Measurements from ENCODE around the gene METRNL. TPM values are rescaled to one million over a fixed set of nuclear protein-coding genes. Genes with fewer than 3 reads are reported as not detected.

The METRNL gene
- polyA plus RNA-seq, 1 donor from 2014 or later: 15.1 TPM

DNA sequence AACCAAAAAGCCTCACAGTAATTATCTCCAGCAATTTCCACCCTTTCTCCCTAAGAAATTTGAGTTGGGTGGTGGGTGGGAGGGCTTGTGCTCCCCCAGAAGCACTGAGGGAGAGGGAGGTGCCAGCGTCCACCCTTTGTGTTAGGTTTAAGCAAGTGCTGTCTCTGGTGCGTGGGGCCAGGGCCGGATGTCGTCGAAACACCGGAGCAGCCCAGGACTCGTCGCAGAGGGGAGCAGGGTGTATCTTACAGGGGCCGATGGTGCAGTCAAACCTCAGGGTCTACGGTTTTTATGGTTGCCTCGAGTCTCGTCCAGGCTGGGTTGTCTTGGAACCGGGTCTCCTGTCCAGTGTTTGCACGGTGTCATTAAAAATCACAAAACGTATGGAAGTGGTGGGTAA is 35.3 kb downstream of the METRNL start:
- no peak for TF ChIP-seq POLR2AphosphoS5 (IDR thresholded peaks at IDR 0.05)
- no peak for TF ChIP-seq RAD21 (conservative IDR thresholded peaks at IDR 0.05)
- TF ChIP-seq, protein P1, sequence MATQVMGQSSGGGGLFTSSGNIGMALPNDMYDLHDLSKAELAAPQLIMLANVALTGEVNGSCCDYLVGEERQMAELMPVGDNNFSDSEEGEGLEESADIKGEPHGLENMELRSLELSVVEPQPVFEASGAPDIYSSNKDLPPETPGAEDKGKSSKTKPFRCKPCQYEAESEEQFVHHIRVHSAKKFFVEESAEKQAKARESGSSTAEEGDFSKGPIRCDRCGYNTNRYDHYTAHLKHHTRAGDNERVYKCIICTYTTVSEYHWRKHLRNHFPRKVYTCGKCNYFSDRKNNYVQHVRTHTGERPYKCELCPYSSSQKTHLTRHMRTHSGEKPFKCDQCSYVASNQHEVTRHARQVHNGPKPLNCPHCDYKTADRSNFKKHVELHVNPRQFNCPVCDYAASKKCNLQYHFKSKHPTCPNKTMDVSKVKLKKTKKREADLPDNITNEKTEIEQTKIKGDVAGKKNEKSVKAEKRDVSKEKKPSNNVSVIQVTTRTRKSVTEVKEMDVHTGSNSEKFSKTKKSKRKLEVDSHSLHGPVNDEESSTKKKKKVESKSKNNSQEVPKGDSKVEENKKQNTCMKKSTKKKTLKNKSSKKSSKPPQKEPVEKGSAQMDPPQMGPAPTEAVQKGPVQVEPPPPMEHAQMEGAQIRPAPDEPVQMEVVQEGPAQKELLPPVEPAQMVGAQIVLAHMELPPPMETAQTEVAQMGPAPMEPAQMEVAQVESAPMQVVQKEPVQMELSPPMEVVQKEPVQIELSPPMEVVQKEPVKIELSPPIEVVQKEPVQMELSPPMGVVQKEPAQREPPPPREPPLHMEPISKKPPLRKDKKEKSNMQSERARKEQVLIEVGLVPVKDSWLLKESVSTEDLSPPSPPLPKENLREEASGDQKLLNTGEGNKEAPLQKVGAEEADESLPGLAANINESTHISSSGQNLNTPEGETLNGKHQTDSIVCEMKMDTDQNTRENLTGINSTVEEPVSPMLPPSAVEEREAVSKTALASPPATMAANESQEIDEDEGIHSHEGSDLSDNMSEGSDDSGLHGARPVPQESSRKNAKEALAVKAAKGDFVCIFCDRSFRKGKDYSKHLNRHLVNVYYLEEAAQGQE (IDR thresholded peaks at IDR 0.05; ENCODE audit: borderline replicate concordance): no peak
- no peak for TF ChIP-seq EZH2 (IDR thresholded peaks at IDR 0.05; ENCODE audit: borderline replicate concordance, insufficient read depth, low read length, poor library complexity, severe bottlenecking)
- no peaks in the 10 kb centered on the region for H3K9me3 ChIP-seq (ENCODE audit: low read length)

DNA sequence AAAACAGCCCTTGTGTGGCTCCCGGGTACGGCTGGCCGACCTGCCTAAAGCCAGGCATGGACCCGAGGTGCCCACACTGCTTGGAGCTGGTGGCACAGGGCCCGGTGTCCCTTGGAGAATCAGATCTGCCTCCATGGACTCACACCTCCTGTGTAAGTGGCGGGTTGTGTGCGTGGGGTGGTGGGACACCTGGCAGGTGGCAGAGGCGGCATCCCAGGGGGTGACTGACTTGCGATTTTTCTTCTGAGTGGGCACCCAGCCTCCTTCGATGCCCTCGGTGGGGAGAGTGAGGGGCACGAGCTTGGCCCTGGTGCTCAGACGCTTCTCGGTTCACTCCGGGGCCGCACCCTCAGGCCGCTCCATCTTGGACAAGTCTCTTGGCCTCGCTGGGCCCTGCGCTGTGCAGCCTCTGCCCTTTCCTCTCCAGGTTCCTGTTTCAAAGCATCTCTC is 35.8 kb downstream of the METRNL start:
- H3K27me3 ChIP-seq (ENCODE audit: insufficient read depth, low read depth, low read length): no peaks in the 10 kb centered on the region
- no peaks in the 10 kb centered on the region for H3F3A ChIP-seq (ENCODE audit: insufficient read depth, low read length, poor library complexity, severe bottlenecking)
- no peak overlapping the region for H3K9ac ChIP-seq (ENCODE audit: low read length)
- no peak for TF ChIP-seq SMC3 (conservative IDR thresholded peaks at IDR 0.05; ENCODE audit: poor library complexity)
- H4K20me1 ChIP-seq (ENCODE audit: insufficient read depth): no peaks in the 10 kb centered on the region
- no peaks in the 10 kb centered on the region for H3K9me3 ChIP-seq (ENCODE audit: low read length)
- no peaks in the 10 kb centered on the region for H3K36me3 ChIP-seq (ENCODE audit: insufficient read depth, low read length)
- H3K27ac ChIP-seq (ENCODE audit: low read length): no peak overlapping the region
- H3K9me2 ChIP-seq (ENCODE audit: insufficient read depth, low read length): no peaks in the 10 kb centered on the region
- no peak overlapping the region for H2AFZ ChIP-seq (ENCODE audit: low read depth, low read length)
- H3K4me3 ChIP-seq (ENCODE audit: low read length): no peak overlapping the region
- no peaks in the 10 kb centered on the region for H3K79me2 ChIP-seq (replicated peaks; ENCODE audit: insufficient read depth, low read length)
- H3K4me2 ChIP-seq (ENCODE audit: low read length): no peak overlapping the region

More for the DNA sequence above, 35.3 kb downstream of the METRNL start:
- H3K9ac ChIP-seq (ENCODE audit: low read length): no peak overlapping the region
- no peak overlapping the region for H2AFZ ChIP-seq (ENCODE audit: low read depth, low read length)
- no peak overlapping the region for H3K4me3 ChIP-seq (ENCODE audit: low read length)
- no peaks in the 10 kb centered on the region for H4K20me1 ChIP-seq (ENCODE audit: insufficient read depth)
- H3K27ac ChIP-seq (ENCODE audit: low read length): no peak overlapping the region
- no peaks in the 10 kb centered on the region for H3K36me3 ChIP-seq (ENCODE audit: insufficient read depth, low read length)
- H3F3A ChIP-seq (ENCODE audit: insufficient read depth, low read length, poor library complexity, severe bottlenecking): no peaks in the 10 kb centered on the region
- H3K4me2 ChIP-seq (ENCODE audit: low read length): no peak overlapping the region
- no peaks in the 10 kb centered on the region for H3K9me2 ChIP-seq (ENCODE audit: insufficient read depth, low read length)
- no peaks in the 10 kb centered on the region for H3K27me3 ChIP-seq (ENCODE audit: insufficient read depth, low read depth, low read length)
- no peaks in the 10 kb centered on the region for H3K79me2 ChIP-seq (replicated peaks; ENCODE audit: insufficient read depth, low read length)

DNA sequence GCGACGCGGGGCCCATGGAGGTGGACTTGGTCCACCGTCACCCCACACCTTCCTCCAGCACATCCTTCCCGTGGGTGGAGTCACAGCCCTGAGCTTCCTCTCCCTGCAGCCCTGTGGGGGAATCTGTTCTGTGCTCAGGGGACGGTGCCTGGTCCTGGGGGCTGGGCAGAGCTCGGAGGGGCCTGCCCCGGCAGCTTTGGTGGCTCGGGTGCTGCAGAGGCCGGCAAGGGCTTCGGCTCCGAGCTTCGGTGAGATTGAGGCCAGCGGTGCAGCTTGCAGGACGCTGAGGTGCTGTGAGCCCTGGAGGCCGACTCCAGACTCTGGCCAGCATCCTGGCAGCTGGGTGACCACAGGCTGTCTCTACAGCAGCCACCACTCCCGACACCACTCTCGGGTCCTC is 36.4 kb downstream of the METRNL start:
- Histone ChIP-seq H3K9me3 (ENCODE audit: low read length) (no peaks in the 10 kb centered on the region), H3K27ac (ENCODE audit: low read length) (no peak overlapping the region), H3K4me2 (ENCODE audit: low read length) (no peak overlapping the region), H4K20me1 (ENCODE audit: insufficient read depth) (no peaks in the 10 kb centered on the region), H3K4me3 (ENCODE audit: low read length) (no peak overlapping the region), H3F3A (ENCODE audit: insufficient read depth, low read length, poor library complexity, severe bottlenecking) (no peaks in the 10 kb centered on the region), H3K9ac (ENCODE audit: low read length) (no peak overlapping the region), H2AFZ (ENCODE audit: low read depth, low read length) (no peak overlapping the region), H3K79me2 (replicated peaks; ENCODE audit: insufficient read depth, low read length) (no peaks in the 10 kb centered on the region), H3K27me3 (ENCODE audit: insufficient read depth, low read depth, low read length) (no peaks in the 10 kb centered on the region), H3K36me3 (ENCODE audit: insufficient read depth, low read length) (no peaks in the 10 kb centered on the region), H3K9me2 (ENCODE audit: insufficient read depth, low read length) (no peaks in the 10 kb centered on the region)
- no peak for TF ChIP-seq POLR2AphosphoS5 (IDR thresholded peaks at IDR 0.05)

DNA sequence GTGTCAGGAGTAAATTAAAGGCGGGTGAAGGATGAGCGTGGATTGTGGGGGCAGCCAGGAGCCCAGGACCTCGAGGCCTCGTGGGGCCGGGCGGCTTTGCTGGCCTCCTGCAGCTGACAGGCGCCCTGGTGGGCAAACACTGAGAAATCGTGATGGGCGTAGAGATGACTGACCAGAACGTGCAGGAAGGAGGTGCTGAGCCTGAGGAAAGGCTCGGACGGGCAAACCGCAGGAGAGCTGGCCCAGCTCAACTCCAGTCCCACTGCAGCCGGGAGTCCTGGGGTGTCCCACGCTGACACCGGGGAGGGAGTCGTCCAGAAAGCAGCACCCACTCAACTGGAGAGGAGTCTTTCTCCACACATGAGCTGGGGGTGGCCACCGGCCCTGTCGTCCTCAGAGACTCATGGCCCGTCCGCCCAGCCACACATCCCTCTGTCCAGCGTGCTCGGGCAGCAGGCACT is 36.9 kb downstream of the METRNL start:
- no peak for TF ChIP-seq MXI1 (conservative IDR thresholded peaks at IDR 0.05; ENCODE audit: poor library complexity, severe bottlenecking)
- TF ChIP-seq EZH2 (IDR thresholded peaks at IDR 0.05; ENCODE audit: borderline replicate concordance, insufficient read depth, low read length, poor library complexity, severe bottlenecking): no peak
- TF ChIP-seq, protein P1 (IDR thresholded peaks at IDR 0.05; ENCODE audit: borderline replicate concordance): no peak
- no peak overlapping the region for H3K27ac ChIP-seq (ENCODE audit: low read length)

More for the DNA sequence above, 36.9 kb downstream of the METRNL start:
- no peak overlapping the region for H3K4me3 ChIP-seq (ENCODE audit: low read length)
- no peak overlapping the region for H3K4me2 ChIP-seq (ENCODE audit: low read length)
- H3K36me3 ChIP-seq (ENCODE audit: insufficient read depth, low read length): no peaks in the 10 kb centered on the region
- H3K79me2 ChIP-seq (replicated peaks; ENCODE audit: insufficient read depth, low read length): no peaks in the 10 kb centered on the region
- no peak overlapping the region for H3K9ac ChIP-seq (ENCODE audit: low read length)
- H3F3A ChIP-seq (ENCODE audit: insufficient read depth, low read length, poor library complexity, severe bottlenecking): no peaks in the 10 kb centered on the region
- H3K9me3 ChIP-seq (ENCODE audit: low read length): no peaks in the 10 kb centered on the region
- no peaks in the 10 kb centered on the region for H3K9me2 ChIP-seq (ENCODE audit: insufficient read depth, low read length)
- H2AFZ ChIP-seq (ENCODE audit: low read depth, low read length): no peak overlapping the region
- no peaks in the 10 kb centered on the region for H3K27me3 ChIP-seq (ENCODE audit: insufficient read depth, low read depth, low read length)
- H4K20me1 ChIP-seq (ENCODE audit: insufficient read depth): no peaks in the 10 kb centered on the region
